DMS153 treated with DMSO at 0.1 percent for 48 hours (cell line): ENCODE results near the gene PTPN6.

Experiments used
- DNase-seq: peaks from one replicate; lab custom pipeline; 2025; ENCODE audit not compliant: unreplicated experiment; lab: John Stamatoyannopoulos, UW

PTPN6 gene

DNA sequence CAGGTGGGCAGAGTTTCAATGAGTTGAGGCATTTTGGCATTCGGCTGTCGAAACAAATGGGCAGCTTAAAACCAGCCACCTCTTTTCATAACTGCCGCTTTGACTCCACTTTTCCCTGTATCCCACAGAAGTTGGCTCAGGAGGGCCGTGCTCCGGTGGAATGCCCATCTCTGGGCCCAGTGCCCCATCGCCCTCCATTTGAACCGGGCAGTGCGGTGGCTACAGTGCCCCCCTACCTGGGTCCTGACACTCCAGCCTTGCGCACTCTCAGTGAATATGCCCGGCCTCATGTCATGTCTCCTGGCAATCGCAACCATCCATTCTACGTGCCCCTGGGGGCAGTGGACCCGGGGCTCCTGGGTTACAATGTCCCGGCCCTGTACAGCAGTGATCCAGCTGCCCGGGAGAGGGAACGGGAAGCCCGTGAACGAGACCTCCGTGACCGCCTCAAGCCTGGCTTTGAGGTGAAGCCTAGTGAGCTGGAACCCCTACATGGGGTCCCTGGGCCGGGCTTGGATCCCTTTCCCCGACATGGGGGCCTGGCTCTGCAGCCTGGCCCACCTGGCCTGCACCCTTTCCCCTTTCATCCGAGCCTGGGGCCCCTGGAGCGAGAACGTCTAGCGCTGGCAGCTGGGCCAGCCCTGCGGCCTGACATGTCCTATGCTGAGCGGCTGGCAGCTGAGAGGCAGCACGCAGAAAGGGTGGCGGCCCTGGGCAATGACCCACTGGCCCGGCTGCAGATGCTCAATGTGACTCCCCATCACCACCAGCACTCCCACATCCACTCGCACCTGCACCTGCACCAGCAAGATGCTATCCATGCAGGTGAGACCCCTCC is 12.6 kb upstream of the PTPN6 start:
- DNase-seq = no peak

DNA sequence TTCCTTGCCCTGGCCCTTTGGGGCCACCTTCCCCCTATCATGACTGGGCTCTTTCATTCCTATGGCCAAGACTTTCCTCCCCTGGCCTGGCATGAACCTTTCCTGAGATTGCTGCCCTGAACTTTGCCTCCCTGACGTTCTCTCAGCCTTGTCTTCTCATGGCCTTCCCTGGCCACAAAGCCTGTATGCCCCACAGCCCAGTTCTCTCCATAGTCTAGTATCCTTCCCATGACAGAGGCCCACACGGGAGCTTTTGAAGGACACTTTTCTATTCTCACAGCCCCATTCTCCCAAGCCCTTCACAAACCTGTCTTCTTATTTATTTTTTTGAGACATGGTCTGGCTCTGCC is 12.0 kb upstream of the PTPN6 start:
- DNase-seq = no peak

DNA sequence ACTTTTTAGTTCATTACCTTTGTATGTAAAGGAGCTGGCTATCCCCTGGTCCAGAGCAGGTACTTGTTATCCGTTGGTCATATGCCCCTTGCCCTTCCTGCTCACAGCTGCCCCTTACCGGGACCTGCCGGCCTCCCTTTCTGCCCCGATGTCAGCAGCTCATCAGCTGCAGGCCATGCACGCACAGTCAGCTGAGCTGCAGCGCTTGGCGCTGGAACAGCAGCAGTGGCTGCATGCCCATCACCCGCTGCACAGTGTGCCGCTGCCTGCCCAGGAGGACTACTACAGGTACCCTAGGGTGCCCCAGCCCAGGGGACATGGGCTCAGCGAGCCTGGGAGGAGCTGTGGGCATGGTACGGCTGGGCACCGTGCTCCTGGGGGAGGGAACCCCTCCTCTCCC is 9.9 kb upstream of the PTPN6 start:
- DNase-seq = no peak

DNA sequence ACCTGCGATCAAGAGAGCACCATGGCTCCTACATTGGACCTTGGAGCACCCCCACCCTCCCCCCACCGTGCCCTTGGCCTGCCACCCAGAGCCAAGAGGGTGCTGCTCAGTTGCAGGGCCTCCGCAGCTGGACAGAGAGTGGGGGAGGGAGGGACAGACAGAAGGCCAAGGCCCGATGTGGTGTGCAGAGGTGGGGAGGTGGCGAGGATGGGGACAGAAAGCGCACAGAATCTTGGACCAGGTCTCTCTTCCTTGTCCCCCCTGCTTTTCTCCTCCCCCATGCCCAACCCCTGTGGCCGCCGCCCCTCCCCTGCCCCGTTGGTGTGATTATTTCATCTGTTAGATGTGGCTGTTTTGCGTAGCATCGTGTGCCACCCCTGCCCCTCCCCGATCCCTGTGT is 9.4 kb upstream of the PTPN6 start:
- no peak for DNase-seq

DNA sequence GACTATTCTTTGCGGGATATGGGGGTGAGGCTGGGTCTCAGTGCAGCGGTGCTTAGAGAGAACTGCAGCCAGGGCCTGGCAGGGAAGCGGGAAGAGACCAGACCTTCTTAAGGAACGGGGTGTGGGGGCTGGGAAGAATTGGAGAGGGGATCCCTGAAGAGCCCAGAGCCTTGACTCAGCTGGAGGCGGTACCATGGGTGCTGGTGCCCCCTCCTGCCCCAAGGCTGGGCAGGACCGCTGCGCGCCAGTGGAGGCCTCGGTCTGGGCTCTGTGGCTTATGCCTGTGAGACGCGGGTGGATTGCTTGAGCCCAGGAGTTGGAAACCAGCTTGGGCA is 8.9 kb upstream of the PTPN6 start:
- no peak for DNase-seq

DNA sequence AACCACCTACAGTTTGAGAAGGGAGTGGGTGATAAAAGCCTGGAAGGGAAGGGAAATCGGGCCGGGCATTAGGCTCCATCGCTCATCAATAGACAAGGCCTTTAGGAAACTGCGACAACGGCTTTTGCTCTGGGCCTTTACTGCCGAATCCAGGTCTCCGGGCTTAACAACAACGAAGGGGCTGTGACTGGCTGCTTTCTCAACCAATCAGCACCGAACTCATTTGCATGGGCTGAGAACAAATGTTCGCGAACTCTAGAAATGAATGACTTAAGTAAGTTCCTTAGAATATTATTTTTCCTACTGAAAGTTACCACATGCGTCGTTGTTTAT is 7.8 kb upstream of the PTPN6 start:
- DNase-seq = peak; percentile 88

DNA sequence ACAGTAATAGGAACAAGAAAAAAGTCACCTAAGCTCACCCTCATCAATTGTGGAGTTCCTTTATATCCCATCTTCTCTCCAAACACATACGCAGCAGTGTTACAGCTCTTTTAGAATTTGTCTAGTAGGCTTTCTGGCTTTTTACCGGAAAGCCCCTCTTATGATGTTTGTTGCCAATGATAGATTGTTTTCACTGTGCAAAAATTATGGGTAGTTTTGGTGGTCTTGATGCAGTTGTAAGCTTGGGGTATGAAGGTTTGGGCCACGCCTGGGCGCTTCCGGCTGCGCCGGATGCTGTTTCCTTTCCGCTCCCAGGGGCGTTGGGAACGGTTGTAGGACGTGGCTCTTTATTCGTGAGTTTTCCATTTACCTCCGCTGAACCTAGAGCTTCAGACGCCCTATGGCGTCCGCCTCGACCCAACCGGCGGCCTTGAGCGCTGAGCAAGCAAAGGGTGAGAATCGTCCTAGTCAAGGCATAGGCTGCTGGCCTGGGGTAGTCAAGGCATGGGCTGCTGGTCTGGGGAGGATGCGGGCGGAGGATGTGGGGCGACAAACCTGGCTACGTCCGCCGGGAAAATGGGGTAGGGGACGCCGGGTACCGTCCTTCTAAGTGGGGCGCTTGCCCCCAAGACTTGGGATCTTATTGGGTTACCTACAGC is 7.3 kb upstream of the PTPN6 start, which contains the start of the genes C12orf57 and RNU7-1:
Gene C12orf57, plus strand, starts transcription at position 301 of the 659 bp plus-strand sequence. Its CDS starts 100 bp downstream, at position 401.
Gene RNU7-1, plus strand, starts transcription at position 95 of the 659 bp plus-strand sequence.
- peak; percentile 89 for DNase-seq

DNA sequence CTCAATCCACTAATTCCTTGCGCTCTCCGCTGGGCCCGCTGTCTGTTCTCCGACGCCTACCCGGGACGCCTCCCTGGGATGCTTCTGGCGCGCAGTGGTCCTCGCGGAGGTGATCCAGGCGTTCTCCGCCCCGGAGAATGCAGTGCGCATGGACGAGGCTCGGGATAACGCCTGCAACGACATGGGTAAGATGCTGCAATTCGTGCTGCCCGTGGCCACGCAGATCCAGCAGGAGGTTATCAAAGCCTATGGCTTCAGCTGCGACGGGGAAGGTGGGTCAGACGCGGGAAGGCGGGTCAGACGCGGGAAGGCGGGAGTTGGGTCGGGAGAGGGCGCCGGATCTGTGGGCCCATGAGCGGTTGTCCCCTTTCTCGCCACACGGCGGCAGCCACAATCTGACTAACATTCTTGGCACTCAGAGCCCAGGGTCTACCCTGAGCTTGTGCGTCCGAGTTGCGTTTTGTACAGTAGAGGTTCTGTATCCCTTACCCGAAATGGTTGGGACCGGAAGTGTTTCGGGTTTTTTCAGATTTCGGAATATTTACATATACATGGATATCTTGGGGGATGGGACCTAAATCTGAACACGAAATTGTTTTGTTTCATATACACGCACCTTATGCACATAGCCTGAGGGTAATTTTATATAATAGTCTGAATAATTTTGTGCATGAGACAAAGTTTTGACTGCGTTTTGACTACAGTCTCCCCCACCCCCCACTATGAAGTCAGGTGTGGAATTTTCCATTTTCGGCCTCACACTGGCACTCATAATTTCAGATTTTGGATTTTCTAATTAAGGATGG is 6.6 kb upstream of the PTPN6 start:
- peak; percentile 88 for DNase-seq

DNA sequence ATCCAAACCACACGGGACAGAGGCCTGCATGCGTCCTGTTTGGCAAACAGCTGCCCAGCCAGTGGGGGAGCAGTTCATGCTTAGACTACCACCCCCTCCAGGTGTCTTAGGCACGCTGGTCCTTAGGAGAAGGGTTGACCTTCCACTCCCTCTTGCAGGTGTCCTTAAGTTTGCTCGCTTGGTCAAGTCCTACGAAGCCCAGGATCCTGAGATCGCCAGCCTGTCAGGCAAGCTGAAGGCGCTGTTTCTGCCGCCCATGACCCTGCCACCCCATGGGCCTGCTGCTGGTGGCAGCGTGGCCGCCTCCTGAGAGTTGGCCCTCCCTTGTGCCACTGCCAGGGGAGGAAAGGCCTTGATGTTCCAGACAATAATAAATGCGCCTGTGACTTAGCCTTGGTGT is 5.5 kb upstream of the PTPN6 start:
- DNase-seq = no peak

DNA sequence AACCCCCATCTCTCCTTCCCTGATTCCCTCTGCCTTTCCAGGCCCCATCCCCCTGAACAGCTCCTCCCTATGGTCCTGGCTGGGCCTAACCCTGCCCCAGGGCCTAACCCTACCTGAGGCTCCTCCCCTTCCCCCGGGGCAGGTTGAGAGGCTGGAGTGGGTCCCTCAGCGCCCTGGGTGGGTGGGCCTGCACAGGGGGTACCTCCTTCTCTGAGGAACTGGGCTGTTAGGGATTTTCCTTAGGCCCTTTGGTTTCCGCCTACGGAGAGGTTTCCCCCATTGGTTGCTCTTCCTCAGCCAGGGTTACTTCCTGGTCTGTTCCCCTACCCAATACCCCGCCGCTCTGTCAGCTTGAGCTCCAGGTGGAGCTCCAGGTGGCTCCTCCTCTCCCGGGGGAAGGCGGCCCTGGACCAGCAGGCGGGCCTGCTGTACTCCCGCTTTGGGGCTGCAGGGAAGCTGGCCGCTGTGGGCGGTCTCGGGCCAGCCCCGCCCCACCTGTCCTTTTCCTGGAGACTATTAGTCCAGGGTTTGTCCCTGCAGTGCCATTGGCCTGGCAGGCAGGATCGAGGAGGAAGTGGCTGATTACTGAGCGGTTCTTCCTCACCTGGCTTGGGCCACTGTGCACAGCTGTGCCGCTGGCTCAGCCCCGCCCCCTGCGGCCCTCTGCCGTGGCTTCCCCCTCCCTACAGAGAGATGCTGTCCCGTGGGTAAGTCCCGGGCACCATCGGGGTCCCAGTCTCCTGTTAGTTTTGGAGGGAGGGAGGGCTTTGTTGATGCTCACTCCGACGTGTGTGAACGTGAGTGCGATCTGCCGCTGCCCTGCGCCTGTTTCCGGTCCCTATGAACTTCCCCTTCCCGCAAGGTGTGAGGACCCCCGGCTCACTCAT is 4.9 kb upstream of the PTPN6 start:
- DNase-seq = peak; percentile 93

DNA sequence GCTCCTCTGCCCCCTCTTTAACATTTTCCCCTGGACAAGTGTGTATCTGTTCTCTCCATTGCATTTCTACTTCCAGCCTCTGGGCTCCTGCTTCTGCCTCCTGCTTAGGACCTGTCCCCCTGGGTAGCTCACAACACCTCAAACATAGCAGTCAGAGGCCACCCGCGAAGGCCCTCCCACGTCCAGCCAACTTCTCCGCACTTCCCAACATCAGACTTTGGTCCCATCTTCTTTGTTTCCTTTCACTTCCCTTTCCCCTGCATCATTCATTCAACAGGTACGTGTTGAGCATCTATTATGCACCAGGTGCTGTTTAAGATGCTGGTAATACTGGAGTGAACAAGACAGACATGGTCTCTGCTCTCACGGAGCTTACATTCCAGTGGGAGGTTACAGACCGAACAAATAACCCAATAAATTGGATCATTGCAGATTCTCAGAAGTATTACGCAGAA is 4.2 kb upstream of the PTPN6 start:
- DNase-seq = no peak

DNA sequence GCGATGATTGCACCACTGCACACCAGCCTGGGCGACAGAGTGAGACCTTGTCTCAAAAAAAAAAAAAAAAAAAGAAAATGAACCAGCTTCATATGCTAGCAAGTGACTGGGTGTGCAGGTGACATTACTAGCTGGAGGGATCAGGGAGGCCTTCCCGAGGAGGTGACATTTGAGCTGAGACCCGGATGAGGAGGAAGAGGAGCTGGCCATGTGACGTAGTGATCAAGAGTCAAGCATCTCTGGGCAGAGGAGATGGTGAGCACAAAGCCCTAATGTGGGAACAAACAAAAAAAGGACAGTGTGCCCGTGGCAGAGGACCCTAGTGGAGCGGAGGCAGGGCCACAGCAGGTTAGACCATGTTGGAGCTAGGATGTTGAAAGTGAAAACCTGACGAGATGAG is 3.5 kb upstream of the PTPN6 start:
- DNase-seq = no peak

DNA sequence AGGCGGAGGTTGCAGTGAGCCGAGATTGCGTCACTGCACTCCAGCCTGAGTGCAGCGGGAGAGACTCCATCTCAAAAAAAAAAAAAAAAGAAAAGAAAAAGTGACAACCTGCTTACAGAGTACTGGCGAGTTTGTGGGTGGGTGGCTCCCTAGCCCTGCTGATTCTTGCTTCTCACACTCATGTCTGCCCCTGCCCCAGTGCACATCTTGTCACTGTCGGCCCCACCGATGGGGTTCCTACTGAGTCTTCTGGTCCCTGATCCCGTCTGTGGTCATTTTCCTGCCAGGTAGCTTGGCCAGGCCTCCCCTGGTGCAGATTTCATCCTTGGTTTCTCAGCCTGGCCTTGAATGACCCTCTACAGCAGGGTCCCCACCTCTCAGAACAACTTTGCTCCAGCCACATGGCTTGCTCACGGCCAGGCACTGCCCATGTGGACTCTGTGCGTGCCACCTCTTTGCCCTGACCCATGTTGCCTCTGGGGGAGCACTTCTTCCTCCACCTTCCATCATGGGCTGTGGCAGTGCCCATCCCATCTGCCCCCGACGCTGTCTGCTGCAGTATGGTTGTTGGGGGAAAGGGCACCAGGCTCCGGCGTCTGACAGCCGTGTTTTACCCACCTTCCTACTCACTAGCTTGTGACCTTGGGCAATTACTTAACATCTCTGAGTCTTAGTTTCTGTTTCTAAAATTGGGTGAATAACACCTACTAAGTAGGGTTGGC is 2.1 kb upstream of the PTPN6 start:
- no peak for DNase-seq

DNA sequence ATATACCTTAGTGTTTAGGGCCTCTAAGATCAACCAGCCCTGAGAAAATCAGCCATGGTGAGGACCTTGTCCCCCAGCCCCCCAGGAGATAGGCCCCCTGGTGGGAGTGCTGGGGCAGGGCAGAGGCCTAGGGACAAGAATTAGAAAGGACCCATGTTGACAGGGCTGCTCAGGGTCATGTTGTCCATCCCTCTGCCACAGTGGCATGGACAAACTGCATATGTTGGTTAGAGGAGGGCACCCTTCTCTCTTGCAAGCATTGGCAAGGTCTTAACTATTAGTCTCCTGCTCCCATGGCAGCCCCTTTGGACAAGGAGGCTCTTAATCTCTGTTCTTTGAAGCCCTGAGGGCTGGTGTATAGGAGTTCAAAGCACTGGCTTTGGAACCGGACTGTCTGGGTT is 755 bp upstream of the PTPN6 start:
- no peak for DNase-seq

DNA sequence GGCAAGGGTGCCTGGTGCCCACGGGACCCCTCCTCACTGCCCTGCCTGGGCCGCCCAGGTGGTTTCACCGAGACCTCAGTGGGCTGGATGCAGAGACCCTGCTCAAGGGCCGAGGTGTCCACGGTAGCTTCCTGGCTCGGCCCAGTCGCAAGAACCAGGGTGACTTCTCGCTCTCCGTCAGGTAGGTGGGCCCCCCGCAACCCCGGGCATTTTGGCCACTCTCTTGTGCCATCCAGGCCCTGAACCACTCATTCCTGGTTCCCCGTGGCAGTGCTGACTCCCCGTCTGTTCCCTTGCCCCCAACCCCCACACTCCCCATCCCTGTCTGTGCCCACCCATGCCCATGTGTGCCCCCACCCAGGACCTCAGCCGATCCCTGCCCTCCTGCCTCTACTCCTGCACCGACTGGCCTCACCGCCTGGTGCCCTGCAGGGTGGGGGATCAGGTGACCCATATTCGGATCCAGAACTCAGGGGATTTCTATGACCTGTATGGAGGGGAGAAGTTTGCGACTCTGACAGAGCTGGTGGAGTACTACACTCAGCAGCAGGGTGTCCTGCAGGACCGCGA is 480 bp downstream of the PTPN6 start:
- no peak for DNase-seq

DNA sequence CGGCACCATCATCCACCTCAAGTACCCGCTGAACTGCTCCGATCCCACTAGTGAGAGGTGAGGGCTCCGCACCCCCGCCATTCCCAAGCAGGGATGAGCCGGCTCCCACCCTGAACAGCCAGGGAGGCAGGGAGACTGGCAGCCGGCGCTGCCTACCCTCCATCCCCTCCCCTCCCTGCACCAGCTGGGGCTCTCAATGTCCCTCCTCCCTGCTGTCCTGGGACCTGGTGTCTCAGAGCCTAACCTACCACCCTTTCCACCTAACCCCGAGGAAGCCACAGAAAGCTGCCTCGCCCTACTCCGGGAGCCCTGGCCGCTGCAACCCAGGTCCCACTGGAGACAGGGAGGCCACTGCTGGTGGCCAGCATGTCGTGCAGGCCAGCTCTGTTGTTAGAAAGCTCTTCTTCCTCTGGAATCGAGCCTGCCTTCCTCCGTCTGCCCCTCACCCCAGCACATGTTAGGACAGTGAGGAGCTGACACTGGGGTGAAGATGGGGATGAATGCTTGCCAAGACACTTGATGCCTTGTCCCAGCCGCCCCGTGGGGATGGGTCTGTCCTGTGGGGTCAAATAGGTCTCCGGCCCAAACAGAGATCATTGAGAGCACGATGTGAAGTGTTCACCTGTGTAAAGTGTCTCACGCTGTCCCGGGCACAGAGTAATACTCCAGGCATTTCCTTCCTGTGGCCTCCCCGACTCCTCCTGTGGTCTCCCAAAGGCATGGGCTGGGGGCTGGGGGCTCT is 1.1 kb downstream of the PTPN6 start:
- DNase-seq = no peak

DNA sequence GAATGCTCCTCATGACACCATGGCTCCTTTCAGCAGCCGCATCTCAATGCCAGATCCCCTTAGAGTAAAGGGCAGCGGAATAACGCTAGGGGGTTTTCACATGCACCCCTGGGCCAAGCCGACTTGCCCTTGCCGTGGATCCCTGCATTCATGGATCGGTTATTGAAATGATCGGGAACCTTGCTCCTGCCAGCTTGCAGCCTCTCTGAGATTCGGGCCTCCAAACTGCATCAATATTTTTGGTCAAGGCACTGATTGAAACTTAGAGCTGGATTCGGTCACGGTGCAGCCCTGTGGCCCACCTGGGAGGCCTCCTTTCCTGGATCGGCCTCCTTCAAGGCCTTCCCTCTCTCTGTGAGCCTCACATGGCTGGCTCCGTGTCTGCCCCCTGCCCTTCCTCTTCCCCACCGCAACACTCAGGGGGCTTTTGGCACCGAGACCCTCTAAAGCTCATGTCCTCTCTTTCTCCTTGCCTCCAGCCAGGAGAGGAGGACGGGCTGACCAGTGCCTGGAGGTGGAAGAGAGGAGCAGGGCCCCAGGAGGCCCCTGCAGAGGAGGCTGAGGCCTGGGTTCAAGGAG is 1.8 kb downstream of the PTPN6 start:
- DNase-seq = no peak

DNA sequence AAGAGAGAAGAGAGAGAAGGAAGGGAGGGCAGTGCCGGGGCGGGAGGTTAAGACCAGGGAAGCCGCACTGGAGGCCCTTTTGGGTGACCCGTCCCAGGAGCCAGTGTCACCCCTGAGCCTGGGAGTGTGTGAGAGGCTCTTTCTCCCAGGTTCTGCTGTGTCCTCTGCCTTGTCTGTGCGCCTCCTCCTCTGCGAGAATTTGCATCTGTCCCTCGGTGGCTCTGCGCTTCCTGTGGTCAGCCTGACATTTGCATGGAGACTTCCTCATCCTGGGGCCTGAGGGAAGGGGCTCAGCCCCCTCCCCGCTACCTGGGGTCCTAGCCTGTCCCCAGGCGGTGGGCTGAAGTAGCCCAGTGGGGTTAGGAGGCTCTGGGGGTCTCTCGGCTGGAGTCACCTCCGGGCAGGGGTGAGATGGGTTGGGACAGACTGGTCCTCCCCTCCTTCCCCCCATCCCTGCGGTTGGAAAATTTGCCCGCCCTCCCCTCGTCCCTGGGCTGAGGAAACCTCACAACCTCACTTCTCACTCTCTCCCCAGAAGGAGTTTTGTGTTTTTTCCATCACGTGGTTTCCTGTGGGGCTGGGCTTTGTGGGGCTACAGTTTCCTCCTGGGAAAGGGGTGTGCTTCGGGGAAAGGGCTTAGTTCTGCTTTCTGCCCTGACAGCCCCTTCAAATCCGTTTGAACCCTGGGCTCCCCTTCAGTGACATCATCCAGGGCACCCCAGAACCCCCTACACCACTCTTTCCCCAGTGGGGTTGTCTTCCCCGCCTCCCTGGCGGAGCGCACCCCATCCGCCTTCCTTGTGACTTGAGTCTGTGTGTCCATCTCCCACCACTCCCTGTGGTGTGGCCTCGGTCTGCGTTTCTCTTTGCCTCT is 2.5 kb downstream of the PTPN6 start:
- DNase-seq = no peak
